ENCODE measurements around the gene CDC25C. TPM values are rescaled to one million over a fixed set of nuclear protein-coding genes. Genes with fewer than 3 reads are reported as not detected.

The CDC25C gene
- total and polyA plus RNA-seq, 2 of the 4 experiments (the other 2 are of a cell fraction) = 7.3 to 8.2 TPM

DNA sequence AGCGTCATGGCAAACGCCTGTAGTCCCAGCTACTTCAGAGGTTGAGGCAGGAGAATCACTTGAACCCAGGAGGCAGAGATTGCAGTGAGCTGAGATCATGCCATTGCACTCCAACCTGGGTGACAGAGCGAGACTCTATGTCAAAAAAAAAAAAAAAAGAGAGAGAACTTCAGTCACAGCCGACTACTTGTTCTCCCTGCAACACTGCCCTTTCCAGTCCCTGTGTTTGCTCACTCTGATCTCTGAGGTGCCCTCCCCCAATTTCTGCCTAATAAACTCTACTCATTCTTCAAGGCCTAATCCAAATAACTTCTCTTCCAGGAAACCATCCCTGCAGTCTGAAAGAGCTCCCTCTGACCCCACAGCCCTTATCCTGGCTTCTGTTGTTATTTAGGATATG is 85.3 kb downstream of the CDC25C start:
- H2BK20ac ChIP-seq (ENCODE audit: low read depth, low read length) = no peak overlapping the region
- CTCF ChIA-PET = interaction anchor here (0.7 kb wide), 1 partner anchor 18 kb away, joined by 3 read pairs; no protein-coding TSS in a partner anchor
- H4K20me1 ChIP-seq (ENCODE audit: insufficient read depth, low read length) = no peaks in the 10 kb centered on the region
- POLR2A ChIA-PET (ENCODE audit: unreplicated experiment) = no interaction called here
- intact Hi-C loops (cut with micrococcal nuclease) = no loop called here
- H3K18ac ChIP-seq (ENCODE audit: low read depth, low read length) = no peak overlapping the region
- no peaks in the 10 kb centered on the region for H3K9me3 ChIP-seq (ENCODE audit: control insufficient read depth, insufficient read depth, low read length)
- TF ChIP-seq, protein P1, sequence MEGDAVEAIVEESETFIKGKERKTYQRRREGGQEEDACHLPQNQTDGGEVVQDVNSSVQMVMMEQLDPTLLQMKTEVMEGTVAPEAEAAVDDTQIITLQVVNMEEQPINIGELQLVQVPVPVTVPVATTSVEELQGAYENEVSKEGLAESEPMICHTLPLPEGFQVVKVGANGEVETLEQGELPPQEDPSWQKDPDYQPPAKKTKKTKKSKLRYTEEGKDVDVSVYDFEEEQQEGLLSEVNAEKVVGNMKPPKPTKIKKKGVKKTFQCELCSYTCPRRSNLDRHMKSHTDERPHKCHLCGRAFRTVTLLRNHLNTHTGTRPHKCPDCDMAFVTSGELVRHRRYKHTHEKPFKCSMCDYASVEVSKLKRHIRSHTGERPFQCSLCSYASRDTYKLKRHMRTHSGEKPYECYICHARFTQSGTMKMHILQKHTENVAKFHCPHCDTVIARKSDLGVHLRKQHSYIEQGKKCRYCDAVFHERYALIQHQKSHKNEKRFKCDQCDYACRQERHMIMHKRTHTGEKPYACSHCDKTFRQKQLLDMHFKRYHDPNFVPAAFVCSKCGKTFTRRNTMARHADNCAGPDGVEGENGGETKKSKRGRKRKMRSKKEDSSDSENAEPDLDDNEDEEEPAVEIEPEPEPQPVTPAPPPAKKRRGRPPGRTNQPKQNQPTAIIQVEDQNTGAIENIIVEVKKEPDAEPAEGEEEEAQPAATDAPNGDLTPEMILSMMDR (conservative IDR thresholded peaks at IDR 0.05; ENCODE audit: low read depth, low read length) = no peak
- TF ChIP-seq, protein P2, sequence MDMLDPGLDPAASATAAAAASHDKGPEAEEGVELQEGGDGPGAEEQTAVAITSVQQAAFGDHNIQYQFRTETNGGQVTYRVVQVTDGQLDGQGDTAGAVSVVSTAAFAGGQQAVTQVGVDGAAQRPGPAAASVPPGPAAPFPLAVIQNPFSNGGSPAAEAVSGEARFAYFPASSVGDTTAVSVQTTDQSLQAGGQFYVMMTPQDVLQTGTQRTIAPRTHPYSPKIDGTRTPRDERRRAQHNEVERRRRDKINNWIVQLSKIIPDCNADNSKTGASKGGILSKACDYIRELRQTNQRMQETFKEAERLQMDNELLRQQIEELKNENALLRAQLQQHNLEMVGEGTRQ (IDR thresholded peaks at IDR 0.05; ENCODE audit: low read depth, low read length) = no peak
- TF ChIP-seq MAFK (IDR thresholded peaks at IDR 0.05; ENCODE audit: low read depth, low read length) (no peak), RCOR1 (IDR thresholded peaks at IDR 0.05; ENCODE audit: insufficient replicate concordance, low read length) (no peak), BHLHE40 (IDR thresholded peaks at IDR 0.05; ENCODE audit: low read depth, low read length) (no peak), FOS (IDR thresholded peaks at IDR 0.05; ENCODE audit: low read depth, low read length) (no peak)
- H2AK9ac ChIP-seq (replicated peaks; ENCODE audit: low read depth, low read length, poor library complexity) = no peak overlapping the region
- no peak overlapping the region for H2BK5ac ChIP-seq (ENCODE audit: low read depth, low read length, poor library complexity, severe bottlenecking)
- H3K27ac ChIP-seq (ENCODE audit: insufficient read depth, low read length) = no peak overlapping the region
- 80% methylated on average over 1 of the region's 4 CpGs; no CpG with 5 or more reads in 1 of the 2 experiments for WGBS, 2 experiments (ENCODE audit: extremely low coverage in 2 of 2, insufficient read length in 1 of 2)
- no peak overlapping the region for H3K56ac ChIP-seq (ENCODE audit: extremely low read depth, insufficient read depth, low read length)
- H2AFZ ChIP-seq (replicated peaks; ENCODE audit: low read length, poor library complexity) = no peak overlapping the region
- no peak overlapping the region for H4K5ac ChIP-seq (ENCODE audit: low read depth, low read length)
- H4K8ac ChIP-seq (ENCODE audit: low read depth in 2 of 2, low read length in 2 of 2) = no peak overlapping the region
- no peak overlapping the region for H2BK120ac ChIP-seq (ENCODE audit: low read depth, low read length)
- BruUV-seq (replicated peaks) = no TSS peak
- no peak overlapping the region for H3K23ac ChIP-seq (ENCODE audit: low read depth, low read length)
- H3K4me2 ChIP-seq (ENCODE audit: low read depth, low read length) = no peak overlapping the region
- H3K27me3 ChIP-seq (ENCODE audit: control insufficient read depth, insufficient read depth, low read length) = peaks cover 40% of the 10 kb centered on the region
- ATAC-seq (ENCODE audit: low read depth) = no peak
- H4K91ac ChIP-seq (ENCODE audit: insufficient read depth, low read depth, low read length) = no peak overlapping the region
- no peak overlapping the region for H3K4ac ChIP-seq (ENCODE audit: low read depth, low read length)
- H3K4me1 ChIP-seq (ENCODE audit: control insufficient read depth, insufficient read depth, low read length) = no peaks in the 10 kb centered on the region; the same call in 1 of the 2 replicates
- DNase-seq = no peak
- H3K4me3 ChIP-seq (ENCODE audit: insufficient read depth, low read depth, low read length) = no peak overlapping the region
- H3K9me1 ChIP-seq (ENCODE audit: insufficient read depth, low read length) = no peaks in the 10 kb centered on the region
- no peak overlapping the region for H2BK15ac ChIP-seq (ENCODE audit: low read depth, low read length)
- H3K79me1 ChIP-seq (ENCODE audit: low read depth in 1 of 2, low read length in 2 of 2) = no peaks in the 10 kb centered on the region
- no peak overlapping the region for H2AK5ac ChIP-seq (ENCODE audit: low read depth, low read length)
- dilution Hi-C loops (cut with HindIII; ENCODE audit: low sequenced_read_pairs, unreplicated experiment) = no loop called here
- in situ Hi-C loops (cut with MboI; ENCODE audit: low sequenced_read_pairs) = no loop called here
- H3K9ac ChIP-seq (ENCODE audit: low read depth, low read length) = no peak overlapping the region
- H3K14ac ChIP-seq (replicated peaks; ENCODE audit: low read depth, low read length) = no peak overlapping the region
- H3K36me3 ChIP-seq (ENCODE audit: control insufficient read depth, insufficient read depth, low read length) = no peaks in the 10 kb centered on the region

All from IMR-90 (cell line).